CD4-positive, alpha-beta T cell treated with Interleukin-15 for 4 hours (primary cell): ENCODE results near the gene RGS9.
A peak's percentile ranks its signal among the peaks of the same experiment; 100 is the strongest.

ENCODE experiments used
- DNase-seq: peaks from one replicate; pipeline ENCODE4 v3.0.0-alpha.2; 2020; ENCODE audit warnings: low spot score

The RGS9 gene

GRCh38 chr17:65219124-65219523 is 82.0 kb downstream of the RGS9 start:
- DNase-seq = no peak

- DNase-seq = no peak
Observed at GRCh38 chr17:65219707-65220106, 82.5 kb downstream of the RGS9 start.

- no peak for DNase-seq
Observed at GRCh38 chr17:65220732-65221131, 83.6 kb downstream of the RGS9 start.

- DNase-seq = no peak
Observed at GRCh38 chr17:65222214-65222738, 85.1 kb downstream of the RGS9 start.

- DNase-seq = no peak
Observed at GRCh38 chr17:65225061-65225460, 87.9 kb downstream of the RGS9 start.

GRCh38 chr17:65226227-65226626 is 89.1 kb downstream of the RGS9 start:
- DNase-seq = no peak

GRCh38 chr17:65227637-65228036 is 90.5 kb downstream of the RGS9 start:
- DNase-seq = no peak

GRCh38 chr17:65228287-65228686 is 91.1 kb downstream of the RGS9 start:
- DNase-seq = no peak

GRCh38 chr17:65228734-65229620 is 91.8 kb downstream of the RGS9 start:
- DNase-seq = peak; percentile 59

- DNase-seq = no peak
Observed at GRCh38 chr17:65229621-65229995, 92.4 kb downstream of the RGS9 start.

GRCh38 chr17:65230040-65230439 is 92.9 kb downstream of the RGS9 start:
- no peak for DNase-seq

GRCh38 chr17:65231086-65231485 is 93.9 kb downstream of the RGS9 start:
- DNase-seq = no peak

GRCh38 chr17:65231662-65232335 is 94.6 kb downstream of the RGS9 start:
- peak; percentile 47 for DNase-seq

- DNase-seq = no peak
Observed at GRCh38 chr17:65235284-65235683, 98.1 kb downstream of the RGS9 start.

GRCh38 chr17:65236321-65236720 is 99.2 kb downstream of the RGS9 start:
- DNase-seq = no peak

- no peak for DNase-seq
Observed at GRCh38 chr17:65243838-65244625, 106.9 kb downstream of the RGS9 start.

- DNase-seq = no peak
Observed at GRCh38 chr17:65246252-65246651, 109.1 kb downstream of the RGS9 start.

GRCh38 chr17:65249774-65250173 is 112.6 kb downstream of the RGS9 start:
- DNase-seq = no peak

GRCh38 chr17:65254166-65254565 is 117.0 kb downstream of the RGS9 start:
- DNase-seq = no peak

GRCh38 chr17:65259281-65259680 is 122.1 kb downstream of the RGS9 start:
- DNase-seq = no peak

GRCh38 chr17:65259696-65260485 is 122.7 kb downstream of the RGS9 start:
- DNase-seq = no peak

GRCh38 chr17:65260626-65261025 is 123.5 kb downstream of the RGS9 start:
- no peak for DNase-seq
